Measurements from ENCODE around the gene LAGE3.
"Not testable (repeated sequence)": the region's sequence is repeated elsewhere in the genome, so short reads cannot be mapped to it uniquely, and the experiment has no call there.

The LAGE3 gene

DNA sequence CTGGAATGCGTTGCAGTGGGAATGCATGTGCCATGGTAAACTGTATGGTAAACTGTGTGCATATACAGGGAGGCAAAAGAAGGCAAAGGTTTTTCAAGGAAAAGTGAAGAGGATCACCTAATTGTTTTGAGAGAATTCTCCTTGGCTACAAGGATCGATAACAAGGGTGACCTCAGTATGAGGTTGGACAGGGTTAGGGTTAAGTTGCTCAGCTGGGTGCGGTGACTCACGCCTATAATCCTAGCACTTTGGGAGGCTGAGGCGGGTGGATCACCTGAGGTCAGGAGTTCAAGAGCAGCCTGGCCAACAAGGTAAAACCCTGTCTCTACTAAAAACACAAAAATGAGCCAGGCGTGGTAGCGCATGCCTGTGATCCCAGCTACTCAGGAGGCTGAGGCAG, 22.3 kb upstream of the LAGE3 start:
- not testable (repeated sequence) for DNase-seq

DNA sequence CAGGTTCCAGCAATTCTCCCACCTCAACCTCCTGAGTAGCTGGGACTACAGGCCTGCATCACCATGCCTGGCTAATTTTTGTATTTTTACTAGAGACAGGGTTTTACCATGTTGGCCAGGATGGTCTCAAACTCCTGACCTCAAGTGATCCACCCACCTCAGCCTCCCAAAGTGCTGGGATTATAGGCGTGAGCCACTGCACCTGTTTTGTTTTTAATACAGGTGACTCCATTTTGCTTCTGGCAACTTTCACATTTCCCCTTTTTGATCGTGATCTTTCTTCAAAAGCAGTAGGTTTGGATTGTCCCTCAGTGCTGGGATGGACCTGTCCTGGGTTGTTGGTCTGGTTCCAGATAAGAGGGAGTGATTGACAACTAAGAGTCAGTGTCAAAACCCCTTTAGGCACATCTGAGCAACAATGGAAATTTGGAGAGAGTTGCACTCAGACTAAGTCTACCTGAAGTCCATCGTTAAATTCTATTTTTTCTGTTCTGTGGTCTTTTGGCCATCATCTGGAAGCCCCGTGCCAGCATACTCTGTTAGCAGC, 17.6 kb upstream of the LAGE3 start:
- DNase-seq, result not testable (repeated sequence)

DNA sequence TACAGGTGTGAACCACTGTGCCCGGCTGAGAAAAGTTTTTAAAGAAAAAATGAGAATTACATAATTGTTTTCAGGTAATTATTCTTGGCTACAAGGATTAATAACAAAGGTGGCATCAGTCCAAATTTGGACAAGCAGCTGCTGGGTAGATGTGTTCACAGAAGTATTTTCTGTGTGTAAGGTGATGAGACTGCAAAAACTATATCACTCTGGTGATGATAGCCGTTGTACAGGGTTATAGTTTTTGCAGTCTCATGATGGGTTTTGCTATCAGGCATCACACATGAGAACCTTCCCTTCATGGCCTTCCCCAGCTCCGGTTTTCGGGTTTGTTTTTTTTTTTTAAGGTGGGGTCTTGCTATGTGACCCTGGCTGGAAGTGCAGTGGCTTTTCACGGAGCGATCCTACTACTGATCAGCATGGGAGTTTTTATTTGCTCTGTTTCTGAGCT, 16.4 kb upstream of the LAGE3 start:
- no peak for DNase-seq

- DNase-seq, result no peak
Measured at GRCh38 chrX:154494715-154495114, 15.6 kb upstream of the LAGE3 start.

DNA sequence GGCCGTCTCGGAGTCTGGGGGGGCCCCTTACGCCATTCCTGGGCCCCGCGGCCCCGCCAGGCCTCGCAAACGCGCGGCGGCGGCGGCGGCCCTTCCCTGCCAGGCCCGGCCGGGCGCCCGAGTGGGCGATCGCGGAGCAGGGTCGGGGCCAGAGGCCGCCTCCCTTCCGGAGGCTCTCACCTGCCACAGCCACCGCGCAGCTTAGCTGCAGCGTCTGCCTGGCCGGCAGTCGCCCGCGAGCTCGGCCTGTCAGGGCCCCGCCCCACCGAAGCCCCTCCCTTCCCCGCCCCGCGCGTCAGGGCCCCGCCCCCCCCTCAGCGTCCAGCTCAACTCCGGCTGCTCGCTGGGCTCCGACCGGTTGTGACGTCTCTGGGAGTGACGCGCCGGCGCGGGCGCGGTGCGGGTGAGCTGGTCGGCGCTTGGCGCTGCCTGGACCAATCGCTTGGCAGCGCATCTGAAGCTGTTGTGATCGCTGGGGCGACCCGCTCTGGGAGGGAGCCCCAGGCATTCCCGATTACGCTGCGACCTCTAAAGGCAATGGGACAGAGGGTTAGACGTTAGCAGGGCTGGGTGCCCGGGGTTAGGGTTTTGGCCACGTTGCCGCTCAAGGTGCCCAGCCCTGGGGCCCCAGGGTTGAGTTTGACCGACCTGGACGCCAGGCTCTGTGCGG, 11.5 kb upstream of the LAGE3 start, which contains the start of gene SLC10A3:
SLC10A3 (minus strand) TSS at position 216 of the 670 bp plus-strand sequence. CDS start 1,689 bp downstream, outside the sequence.
- DNase-seq, result peak; percentile 86 to 91

DNA sequence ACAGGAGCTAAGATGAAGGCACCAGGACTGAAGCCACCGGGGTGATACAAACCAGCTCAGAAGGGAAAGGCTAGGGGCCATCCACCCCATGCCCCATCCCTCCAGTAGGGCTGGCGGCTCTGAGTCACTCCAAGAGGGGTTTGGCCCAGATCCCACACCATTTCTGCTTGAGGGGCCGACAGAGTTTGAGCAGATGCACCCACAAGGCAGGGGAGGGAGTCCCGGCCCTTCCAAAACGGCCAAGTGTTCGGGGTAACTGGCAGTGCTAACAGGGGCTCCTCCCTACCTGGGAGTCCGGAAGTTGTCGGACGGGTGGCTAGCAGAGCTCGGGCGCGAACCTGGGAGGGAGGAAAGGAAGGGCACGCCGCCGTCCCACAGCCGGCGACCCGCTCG, 10.9 kb upstream of the LAGE3 start:
- no peak for DNase-seq

- DNase-seq, result no peak
Measured at GRCh38 chrX:154489182-154489581, 10.1 kb upstream of the LAGE3 start.

GRCh38 chrX:154488336-154489075, 9.4 kb upstream of the LAGE3 start:
- DNase-seq, result no peak

- DNase-seq, result no peak
Measured at GRCh38 chrX:154487518-154488290, 8.6 kb upstream of the LAGE3 start.

- peak; percentile 24 to 32 for DNase-seq
Measured at GRCh38 chrX:154486396-154487207, 7.5 kb upstream of the LAGE3 start, which contains the start of gene UBL4A. Gene UBL4A (minus strand): TSS chrX:154486615. CDS start chrX:154486584, 31 bp downstream.

GRCh38 chrX:154486052-154486395, 6.9 kb upstream of the LAGE3 start:
- no peak for DNase-seq

DNA sequence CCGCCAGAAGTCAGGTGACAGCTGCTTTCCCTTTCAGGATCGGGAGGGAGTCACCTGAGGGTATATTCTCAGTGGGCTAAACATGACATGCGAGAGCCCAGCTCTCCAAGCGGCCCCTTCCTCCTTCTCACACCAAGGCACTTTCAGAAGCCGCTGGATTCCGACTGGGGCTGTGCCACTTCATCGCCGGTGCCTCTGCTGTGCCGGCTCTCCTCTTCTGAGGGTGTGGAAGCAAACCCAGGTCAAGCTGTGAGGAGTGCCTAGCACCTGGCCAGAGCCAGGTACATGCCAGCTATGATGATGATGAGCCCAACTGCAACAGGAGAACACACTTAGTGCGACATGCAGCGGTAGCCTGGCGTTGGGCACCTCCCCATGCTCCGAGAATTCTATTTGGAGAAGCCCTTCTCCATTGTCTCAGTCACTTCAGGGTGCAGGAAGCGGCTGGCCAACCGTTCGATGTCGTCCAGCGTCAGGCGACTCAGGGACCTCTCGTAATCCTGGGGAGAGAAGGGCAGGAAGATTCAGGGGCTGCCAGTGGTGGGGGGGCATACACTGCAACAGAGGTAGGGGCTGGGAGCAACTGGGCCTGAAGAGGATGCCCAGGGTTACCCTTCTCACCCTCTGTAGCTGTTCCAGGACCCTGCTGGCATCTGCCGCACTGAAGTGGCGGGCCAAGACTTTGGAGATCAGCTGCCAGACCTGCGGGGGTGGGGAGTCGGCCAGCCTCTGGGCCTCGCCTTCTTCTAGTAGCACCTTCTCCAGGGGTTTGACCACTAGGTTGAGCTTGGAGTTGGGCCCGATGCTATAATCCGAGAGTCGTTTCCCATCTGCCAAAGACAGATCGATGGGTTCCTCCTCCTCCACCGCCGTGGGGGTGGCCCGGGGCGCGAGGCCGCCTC, 6.3 kb upstream of the LAGE3 start:
- DNase-seq, result no peak

DNA sequence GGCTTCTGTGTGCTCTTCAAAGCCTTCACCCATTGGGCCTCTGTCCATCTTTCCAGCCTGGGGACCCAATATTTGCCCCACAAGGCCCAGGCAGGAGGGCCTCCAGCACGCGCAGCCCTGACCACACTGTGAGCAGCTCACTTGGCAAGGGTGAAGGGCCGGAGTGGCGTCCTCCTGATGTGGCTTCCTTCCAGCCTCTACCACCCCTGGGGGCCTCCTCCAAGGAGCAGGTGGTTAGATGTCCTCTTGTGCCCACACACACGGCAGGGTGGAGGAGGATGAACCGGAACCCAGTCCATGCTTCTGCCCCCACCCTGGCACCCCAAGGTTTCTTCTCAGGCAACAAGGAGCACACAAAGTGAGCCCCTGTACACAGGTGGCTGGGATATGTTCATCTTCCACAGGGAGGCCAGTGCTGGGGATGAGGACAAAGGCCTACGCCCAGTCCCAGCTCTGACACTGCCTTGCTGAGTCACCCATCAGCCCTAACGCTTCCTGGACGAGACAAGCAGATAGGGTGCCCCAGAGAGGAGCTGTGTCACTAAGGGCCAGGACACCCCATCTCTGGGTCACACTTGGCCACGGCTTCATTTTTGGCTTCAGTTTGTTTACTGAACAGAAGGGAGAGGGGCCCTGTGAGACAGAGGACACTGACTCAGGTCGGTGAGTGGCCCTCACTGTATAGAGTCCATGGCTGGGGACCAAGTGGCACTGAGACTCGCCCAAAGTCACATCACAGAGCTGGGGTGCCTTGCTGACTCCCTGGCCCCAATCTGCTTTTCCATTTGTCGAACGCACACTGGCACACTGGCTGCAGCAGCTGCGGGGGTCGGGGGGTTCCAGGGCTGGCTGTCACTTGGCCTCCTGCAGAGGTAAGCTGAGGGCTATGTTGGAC, 5.4 kb upstream of the LAGE3 start:
- DNase-seq, result no peak

- no peak for DNase-seq
Measured at GRCh38 chrX:154483325-154483724, 4.2 kb upstream of the LAGE3 start.

GRCh38 chrX:154482786-154483185, 3.7 kb upstream of the LAGE3 start:
- no peak for DNase-seq

DNA sequence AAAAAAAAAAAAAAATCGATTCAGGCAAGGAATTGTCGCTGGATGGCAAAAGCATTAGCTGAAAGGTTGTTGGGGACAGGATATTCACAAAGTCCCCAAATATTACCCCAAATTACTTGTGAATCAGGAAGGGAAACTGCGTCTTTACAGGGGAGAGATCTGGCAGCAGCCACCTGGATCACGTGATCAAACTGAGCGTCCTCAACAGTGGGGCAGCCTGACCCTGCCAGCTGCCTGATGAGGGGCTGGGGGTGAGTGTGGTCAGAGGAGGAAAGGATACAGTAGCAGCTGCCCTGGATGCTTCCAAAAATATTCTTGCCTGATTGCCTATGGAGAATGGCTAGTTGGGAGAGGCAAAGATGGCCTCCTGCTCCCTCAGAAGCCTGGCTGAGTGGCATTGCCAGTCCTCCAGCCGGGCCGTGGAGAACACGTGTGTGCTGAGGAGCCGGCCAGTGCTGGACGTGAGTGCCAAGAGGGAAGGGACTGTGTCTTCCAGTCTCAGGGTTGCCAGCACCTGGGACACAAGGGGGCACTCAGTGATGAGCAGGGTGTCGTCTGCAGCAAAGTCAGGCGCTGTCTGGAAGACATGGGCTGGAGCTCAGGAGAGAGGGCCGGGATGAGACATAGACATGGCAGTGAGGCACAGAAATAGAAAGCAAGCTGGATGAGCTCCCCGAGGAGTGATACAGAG, 3.0 kb upstream of the LAGE3 start:
- DNase-seq, result no peak

DNA sequence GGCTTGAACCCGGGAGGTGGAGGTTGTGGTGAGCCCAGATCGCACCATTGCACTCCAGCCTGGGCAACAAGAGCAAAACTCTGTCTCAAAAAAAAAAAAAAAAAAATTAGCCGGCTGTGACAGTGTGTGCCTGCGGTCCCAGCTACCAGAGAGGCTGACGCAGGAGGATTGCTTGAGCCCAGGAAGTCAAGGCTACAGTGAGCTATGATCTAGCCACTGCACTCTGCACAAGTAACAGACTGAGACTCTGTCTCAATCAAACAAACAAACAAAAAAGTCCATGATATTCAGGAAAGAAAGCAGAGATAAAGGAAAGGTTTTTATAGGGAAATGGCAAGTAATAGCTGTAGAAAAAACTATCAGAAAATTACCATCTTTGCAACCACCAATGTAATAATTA, 2.1 kb upstream of the LAGE3 start:
- DNase-seq, result no peak

GRCh38 chrX:154477891-154478477, 1.1 kb downstream of the LAGE3 start:
- no peak for DNase-seq

GRCh38 chrX:154476821-154477220, 2.3 kb downstream of the LAGE3 start:
- DNase-seq, result no peak

Measured in hippocampal formation (tissue), 2 donors.